Raji (cell line): Measurements from ENCODE around the gene FAM118B.

Experiments
- POLR2A ChIP-seq: IDR thresholded peaks from 2 replicates; pipeline ENCODE4 v1.6.1; 2011; ENCODE audit warnings: low read depth, low read length, control low read depth; ENCODE audit not compliant: insufficient read depth

The FAM118B gene

DNA sequence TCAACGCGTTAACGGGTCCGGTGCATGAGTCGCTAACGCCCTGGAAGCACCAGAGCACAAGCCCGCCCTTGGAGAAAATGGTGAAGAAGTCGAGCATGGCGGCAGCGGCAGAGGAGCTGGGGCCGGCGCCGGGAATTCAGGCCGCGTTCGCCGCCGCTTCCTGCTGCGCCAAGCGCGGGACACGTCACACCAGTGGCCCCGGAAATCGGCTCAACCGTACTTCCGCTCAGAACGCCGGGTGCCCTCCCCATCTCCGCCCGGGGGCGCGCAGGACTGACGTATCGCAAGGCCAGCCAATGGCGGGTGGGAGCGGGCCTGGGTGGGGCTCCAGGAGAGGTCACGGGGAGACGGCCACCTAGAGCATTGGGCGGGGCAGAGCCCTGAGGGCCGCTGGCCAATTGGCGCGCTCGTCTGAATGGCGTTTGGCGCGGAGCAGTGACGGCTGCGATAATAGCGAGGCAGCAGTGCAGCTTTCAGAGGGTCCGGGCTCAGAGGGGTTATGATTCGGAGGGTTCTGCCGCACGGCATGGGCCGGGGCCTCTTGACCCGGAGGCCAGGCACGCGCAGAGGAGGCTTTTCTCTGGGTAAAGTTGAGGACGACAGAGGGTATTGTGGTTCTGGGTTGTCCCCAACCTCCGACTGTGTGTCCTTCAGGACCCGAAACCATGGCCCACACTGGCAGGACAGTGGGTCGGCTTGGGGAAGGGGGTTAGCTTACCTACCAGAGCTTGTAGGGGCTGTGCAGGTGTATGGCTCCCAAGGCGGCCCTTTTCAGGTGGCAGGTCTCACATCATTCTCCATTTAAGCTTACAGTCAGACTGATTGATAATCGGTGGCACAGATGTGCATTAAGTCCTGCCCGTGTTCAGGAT lies 57.4 kb downstream of the FAM118B start, which contains the start of the genes FOXRED1 and SRPRA:
TSS of gene FOXRED1 (plus strand) at position 447 of the 872 bp plus-strand sequence. CDS start at position 500, 53 bp downstream.
TSS of gene SRPRA (minus strand) at position 188 of the 872 bp plus-strand sequence. CDS start at position 97, 91 bp downstream.
- TF ChIP-seq POLR2A = peak; percentile 90

DNA sequence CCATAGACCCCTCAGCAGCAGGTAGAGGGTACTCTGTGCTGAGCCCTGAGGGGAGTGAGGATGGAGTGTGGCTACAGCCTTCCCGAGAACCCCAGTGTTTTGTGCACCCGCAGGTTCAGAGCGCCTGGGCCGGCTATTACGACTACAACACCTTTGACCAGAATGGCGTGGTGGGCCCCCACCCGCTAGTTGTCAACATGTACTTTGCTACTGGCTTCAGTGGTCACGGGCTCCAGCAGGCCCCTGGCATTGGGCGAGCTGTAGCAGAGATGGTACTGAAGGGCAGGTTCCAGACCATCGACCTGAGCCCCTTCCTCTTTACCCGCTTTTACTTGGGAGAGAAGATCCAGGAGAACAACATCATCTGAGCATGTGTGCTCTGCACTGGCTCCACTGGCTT lies 65.7 kb downstream of the FAM118B start:
- no peak for TF ChIP-seq POLR2A

DNA sequence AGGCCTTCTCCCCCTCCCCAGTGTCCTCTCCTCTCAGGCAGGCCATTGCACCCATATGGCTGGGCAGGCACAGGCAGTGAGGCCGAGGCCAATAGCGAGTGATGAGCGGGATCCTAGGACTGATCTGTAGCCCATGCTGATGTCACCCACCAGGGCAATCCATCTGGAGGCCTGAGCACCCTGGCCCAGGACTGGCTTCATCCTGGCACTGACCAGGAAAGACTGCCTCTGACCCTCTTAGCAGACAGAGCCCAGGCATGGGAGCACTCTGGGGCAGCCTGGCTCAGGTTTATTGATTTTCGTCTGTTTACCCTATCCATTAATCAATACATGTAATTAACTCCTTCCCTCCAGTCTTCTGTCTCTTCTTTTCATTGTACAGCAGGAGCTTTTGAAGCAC lies 66.2 kb downstream of the FAM118B start:
- no peak for TF ChIP-seq POLR2A

GRCh38 chr11:126279191-126279590 lies 67.6 kb downstream of the FAM118B start:
- TF ChIP-seq POLR2A = no peak

DNA sequence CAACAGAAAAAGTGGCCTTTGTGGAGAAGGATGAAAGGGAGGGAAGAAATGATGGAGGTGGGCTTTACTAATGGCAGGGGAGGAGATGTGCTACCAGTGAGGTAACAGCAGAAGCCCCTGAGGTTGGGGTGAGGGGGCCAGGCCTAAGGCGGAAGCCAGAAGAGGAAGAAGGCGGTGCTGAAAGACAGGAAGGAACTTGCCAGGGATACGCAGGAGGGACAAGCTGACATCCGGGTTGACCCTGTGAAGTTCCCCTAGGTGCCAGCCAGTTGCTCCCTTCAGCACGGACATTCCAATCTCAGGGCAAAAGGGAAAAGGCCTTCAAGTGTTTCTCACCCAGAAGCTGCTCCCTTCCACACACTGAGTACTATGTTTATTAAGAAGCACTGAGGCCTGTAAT lies 69.0 kb downstream of the FAM118B start:
- no peak for TF ChIP-seq POLR2A

- no peak for TF ChIP-seq POLR2A
These were observed 69.7 kb downstream of the FAM118B start for GRCh38 chr11:126281245-126281644.

DNA sequence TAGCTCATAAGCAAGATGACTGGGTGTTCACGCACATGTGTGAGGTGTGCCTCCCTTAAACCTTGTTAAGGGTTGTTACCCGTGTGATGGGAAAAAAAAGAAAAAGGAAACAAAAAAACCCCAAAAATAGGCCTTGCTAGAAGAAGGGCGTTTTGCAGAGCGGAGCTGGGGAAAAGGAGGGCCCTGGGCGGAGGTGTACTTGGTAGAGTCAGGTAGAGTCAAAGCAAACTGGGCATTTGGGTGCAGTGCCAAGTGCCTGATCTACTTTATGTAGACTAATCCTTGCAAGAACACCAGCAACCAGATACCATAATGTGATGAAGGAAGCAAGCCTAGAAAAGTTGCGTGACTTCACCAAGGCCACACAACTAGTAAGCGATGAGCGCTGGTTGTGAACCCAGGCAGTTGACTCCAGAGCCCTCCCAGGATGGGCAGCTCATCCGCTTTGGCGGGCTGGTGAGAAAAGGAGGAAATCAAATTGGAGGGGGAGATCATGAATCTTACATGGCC lies 70.1 kb downstream of the FAM118B start:
- no peak for TF ChIP-seq POLR2A

DNA sequence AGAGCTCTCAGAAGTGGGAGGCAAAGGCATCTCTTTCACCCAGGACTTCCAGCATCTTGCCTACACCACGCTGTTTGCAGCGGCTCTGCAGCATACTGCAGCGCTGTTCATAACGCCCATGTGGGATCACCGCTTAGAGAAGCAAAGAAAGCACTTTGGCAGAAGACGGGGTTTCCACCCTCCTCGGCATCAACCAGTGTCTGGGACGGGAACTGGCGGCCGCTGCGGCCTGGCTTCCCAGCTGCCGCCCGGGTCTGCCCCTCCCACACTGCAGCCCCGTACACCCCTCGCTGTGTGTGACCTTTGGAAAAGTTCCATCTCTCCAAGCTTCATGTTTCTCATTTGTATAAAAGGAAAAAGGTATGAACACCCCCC lies 70.8 kb downstream of the FAM118B start:
- no peak for TF ChIP-seq POLR2A

GRCh38 chr11:126282736-126283591 lies 71.4 kb downstream of the FAM118B start, which contains the start of gene TIRAP:
TIRAP (plus strand) TSS chr11:126283093; CDS start chr11:126290895, 7,802 bp downstream.
- no peak for TF ChIP-seq POLR2A

- TF ChIP-seq POLR2A = no peak
These were observed 73.2 kb downstream of the FAM118B start for GRCh38 chr11:126284829-126285228.

DNA sequence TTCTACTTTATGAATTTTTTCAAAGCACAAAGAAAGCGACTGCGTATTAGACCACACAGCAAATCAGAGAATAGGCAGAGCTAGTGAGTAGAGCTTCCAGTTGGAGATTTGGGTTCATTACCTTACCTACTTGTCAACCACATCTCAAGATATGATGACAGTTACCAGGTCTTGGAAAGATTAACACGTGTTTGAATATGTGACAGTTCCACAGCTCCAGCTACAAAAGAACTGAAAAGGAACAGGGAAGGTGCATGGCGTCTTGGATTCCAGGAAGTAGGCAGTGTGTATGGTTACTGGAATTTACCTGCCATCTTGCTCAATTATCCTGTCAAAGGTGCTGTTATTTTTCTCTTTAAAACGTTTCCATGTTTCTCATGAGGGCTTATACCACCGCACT lies 76.7 kb downstream of the FAM118B start:
- TF ChIP-seq POLR2A = no peak

DNA sequence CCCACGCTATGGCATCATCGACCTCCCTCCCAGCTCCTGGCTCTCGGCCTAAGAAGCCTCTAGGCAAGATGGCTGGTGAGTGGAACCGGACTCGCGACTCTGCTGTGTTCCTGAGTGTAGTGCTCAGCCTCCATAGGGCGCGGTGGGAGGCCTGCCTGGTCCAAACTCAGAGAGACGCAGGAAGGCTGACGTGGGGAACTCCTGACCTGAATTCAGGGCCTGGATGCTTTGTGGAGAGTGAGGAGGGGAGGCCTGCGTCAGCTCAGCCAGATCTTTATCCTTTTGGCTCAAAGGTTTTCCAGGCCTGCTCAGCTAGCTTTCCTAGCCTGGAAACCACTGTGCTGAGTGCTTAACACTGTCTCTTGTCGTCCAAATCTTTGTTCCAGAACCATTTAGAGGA lies 79.3 kb downstream of the FAM118B start:
- no peak for TF ChIP-seq POLR2A

DNA sequence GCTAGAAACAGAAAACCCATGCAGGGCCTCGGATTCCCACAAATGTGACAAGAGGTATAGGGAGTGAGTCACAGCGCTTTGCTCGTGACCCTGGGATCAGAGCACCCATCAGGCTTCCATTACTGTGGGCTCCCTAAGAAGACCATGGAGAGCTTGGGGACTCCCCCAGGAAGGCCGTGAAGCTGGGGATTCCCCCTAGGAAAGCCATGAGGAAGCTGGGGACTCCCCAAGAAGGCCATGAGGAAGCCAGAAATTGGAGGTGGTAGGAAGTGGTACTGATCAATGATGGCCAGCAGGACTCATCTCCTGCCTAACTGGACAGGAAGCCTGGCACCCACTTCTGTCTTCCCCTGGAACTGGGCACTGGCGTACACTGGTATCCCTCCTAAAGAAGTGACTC lies 82.1 kb downstream of the FAM118B start:
- TF ChIP-seq POLR2A = no peak

- TF ChIP-seq POLR2A = no peak
These were observed 85.4 kb downstream of the FAM118B start for GRCh38 chr11:126297004-126297403.
